NCI-H526 (cell line): ENCODE results near the gene CDH4.
"Not testable (repeated sequence)": the region's sequence is repeated elsewhere in the genome, so short reads cannot be mapped to it uniquely, and the experiment has no call there.

ENCODE experiments used
- DNase-seq, 2 experiments: peaks; one replicate each; lab custom pipeline; 2025; lab: John Stamatoyannopoulos, UW

CDH4 gene

GRCh38 chr20:61845233-61845671 is 593.2 kb downstream of the CDH4 start:
- no peak for DNase-seq

DNA sequence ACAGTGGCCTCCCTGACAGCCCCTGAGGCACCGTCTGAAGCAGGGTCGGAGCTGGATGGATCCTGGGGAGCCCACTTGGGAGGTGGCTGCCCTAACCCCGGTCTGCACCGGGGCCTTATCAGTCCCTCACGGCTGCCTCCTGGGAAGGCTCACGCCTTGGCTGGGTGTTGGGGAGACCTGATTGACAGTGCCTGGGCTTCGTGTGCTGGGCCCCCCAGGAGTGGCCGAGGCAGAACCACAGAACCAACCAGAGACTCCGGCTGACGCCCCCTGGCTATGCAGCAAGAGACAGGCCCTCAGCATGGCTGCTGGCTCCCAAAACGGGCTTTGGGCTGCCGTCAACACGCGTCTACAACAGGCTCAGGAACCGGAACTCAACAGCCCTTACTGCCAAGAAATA is 594.0 kb downstream of the CDH4 start:
- no peak for DNase-seq

DNA sequence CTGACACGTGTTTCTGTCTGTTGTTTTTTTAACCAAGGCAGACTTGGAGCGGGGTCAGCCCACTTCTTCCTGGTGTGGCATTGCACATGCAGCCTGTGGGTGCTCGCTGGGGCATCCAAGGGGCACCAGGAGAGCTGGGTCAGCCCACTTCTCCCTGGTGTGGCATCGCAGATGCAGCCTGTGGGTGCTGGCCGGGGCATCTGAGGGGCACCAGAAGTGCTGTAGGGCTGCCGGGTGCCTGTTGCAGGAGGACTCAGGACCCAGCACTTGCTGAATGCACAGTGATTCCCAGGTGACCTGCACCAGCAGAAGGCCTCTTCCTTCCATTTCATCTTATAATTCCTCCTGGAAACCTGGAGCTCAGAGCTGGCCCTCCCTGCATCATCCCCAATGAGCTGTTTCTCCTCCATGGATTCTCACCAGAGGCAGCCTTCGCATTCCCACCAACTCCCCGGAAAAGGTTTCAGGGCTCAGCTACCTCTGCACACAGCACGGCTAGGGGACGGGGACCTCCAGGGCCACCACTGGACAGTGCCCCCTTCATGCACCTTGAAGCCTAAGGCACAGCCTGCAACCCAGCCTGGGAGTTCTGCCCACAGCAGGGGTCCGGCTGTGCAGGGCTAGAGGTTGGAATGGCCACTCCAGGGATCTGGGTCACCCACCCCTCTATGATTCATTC is 594.8 kb downstream of the CDH4 start:
- DNase-seq = no peak

- no peak for DNase-seq
These were observed 595.3 kb downstream of the CDH4 start for GRCh38 chr20:61847420-61847748.

DNA sequence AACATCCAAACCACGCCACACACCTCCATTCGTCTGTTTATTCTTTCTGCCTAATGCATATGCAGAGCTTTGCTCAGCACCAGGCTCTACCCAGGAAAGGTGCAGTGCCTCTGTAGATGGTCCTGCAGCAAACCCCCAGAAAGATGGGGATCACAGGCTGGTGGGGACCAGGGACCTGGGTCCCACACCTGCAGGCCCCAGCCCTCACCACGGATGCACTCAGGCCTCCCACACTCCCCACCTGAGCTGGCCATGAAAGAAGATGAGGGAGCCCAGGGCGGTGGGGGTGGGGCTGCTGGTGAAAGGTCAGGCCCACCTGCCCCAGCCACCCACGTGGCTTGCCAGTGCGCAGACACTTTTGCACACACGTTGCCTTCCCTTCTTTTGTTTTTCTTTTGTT is 595.9 kb downstream of the CDH4 start:
- DNase-seq = no peak

- no peak for DNase-seq
These were observed 596.8 kb downstream of the CDH4 start for GRCh38 chr20:61848851-61849250.

- DNase-seq = no peak
These were observed 597.3 kb downstream of the CDH4 start for GRCh38 chr20:61849376-61849775.

DNA sequence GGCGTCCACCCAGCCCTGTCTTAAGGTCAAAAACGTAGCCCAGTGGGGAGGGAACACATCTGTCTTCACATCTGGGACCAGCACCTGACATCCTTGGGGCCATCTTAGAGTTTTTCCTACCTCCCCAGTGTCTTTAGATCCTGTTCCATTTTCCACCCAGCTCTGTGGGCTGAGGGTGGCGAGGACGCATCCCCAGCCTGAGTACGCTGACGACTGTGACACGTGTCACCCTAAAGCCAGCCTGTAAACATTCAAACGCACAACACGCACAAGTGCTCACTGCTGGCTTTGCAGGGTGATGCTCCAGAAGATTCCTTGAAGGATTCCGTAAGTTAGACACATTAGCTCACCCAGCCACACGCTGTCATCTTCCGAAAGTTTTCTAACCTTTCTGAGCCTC is 597.8 kb downstream of the CDH4 start:
- DNase-seq = no peak

GRCh38 chr20:61850457-61850856 is 598.4 kb downstream of the CDH4 start:
- DNase-seq = no peak

- no peak for DNase-seq
These were observed 599.2 kb downstream of the CDH4 start for GRCh38 chr20:61850926-61851900.

DNA sequence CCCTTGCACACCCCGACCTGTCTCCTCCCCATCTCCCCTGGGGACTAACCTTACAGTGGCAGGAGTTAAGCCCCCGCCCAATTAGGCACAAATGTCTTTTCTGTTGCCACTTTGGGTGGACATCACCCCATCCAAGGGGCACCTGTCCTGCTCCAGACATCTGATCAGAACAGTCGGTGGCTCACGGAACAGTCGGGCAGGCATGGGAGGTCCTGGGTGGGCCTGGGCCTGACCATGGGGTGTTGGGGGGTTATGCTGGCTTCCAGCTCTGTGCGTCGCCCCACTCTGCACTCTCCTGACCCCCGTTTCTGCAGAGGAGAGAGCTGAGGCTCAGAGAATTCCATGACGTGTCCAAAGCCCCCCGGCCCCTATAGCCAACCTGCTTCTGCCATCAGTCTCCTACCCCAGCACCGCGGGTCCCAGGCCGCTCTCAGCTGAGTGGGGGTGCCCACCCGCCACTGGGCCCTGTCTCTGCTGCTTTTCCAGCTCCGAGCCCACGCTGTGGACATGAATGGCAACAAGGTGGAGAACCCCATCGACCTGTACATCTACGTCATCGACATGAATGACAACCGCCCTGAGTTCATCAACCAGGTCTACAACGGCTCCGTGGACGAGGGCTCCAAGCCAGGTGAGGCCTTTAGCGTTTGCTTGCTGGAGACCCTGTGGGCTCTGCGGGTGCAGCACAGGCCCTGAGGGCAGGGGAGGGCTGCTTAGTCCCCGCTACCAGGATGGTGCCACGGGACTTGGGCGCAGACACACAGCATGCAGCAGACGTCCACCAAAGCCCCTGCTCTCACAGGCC is 600.4 kb downstream of the CDH4 start:
- no peak for DNase-seq

GRCh38 chr20:61853073-61854005 is 601.3 kb downstream of the CDH4 start:
- no peak for DNase-seq

- not testable (repeated sequence) for DNase-seq
These were observed 602.5 kb downstream of the CDH4 start for GRCh38 chr20:61854538-61854937.

DNA sequence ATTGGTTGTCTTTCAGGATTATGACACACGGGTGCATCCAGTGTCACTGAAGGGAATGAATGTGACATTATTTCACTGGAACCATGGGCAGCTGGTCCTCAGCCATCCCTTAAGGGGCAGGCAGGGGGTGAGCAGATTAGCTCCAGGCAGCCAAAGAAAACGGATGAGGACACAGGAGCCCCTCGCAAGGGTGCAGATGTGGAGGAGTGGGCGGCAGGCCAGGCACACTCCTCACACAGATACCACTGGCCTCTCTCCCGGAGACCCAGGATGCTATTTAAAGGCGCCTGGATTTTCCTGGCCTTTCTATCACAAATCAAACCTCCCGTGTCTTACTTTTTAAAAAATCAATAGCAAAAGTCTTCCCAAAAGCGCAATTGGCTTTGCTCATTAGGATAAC is 603.2 kb downstream of the CDH4 start:
- no peak for DNase-seq

DNA sequence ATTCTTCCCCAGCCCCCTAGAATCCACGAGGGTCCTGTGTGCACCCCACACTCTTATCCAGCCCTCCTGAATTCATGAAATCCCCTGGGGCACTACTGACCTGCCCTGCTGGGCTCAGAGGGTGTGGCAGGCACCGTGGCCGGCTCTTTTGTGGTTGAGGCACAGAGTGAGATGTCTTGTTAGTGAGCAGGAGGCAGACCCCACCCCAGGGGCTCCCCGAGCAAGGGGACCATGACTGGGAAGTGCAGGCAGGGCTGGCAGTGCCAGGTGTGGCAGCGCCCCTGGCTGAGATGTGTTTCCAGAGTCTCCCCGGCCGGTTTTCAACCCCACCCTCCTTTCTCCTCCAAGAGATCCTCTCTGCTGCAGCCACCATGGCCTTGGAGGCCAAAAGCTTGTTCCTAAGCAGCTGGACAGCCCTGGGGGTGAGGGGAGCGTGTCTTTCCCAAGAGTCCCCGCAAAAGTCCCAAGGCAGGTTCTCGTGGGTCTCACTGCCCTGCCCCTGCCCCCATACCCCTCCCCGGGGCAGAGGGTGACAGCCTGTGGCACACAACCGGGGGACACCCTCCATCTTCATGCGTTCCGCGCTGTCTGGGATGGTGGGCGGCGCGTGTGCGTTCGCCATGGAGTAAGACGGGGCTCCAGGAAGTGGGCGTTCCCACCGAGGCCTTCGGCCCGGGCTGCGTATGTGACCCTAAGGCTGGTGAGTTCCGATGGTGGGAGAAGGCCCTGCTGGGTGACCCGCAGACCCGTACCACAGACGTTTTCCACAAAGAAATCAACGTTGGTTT is 604.8 kb downstream of the CDH4 start:
- DNase-seq = no peak

DNA sequence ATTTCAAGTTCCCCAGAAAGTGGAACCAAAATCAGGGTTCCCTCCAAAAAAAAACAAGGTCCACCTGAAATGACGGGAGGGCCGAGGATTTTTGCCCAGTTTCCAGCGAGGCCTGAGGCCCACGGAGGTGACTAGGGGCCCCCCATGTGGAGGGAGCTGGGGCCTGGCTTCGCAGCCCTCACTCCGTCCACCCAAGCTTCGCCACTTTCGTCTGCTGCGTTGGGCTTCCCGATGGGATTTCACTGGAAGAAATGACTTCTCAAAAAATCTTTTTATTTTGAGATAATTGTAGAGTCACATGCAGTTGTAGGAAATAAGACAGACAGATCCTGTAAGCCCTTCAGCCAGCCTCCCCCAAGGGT is 605.3 kb downstream of the CDH4 start:
- DNase-seq = no peak

DNA sequence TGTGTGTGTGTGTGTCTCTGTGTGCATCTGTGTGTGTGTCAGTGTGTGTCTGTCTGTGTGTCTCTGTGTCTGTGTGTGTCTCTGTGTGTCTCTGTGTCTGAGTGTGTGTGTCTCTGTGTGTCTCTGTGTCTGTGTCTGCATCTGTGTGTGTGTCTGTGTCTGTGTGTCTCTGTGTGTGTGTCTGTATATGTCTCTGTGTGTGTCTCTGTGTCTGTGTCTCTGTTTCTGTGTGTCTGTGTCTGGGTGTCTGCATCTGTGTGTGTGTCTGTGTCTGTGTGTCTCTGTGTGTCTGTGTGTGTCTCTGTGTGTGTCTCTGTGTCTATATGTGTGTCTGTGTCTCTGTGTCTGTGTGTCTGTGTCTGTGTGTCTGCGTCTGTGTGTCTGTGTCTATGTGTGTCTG is 605.8 kb downstream of the CDH4 start:
- no peak for DNase-seq

DNA sequence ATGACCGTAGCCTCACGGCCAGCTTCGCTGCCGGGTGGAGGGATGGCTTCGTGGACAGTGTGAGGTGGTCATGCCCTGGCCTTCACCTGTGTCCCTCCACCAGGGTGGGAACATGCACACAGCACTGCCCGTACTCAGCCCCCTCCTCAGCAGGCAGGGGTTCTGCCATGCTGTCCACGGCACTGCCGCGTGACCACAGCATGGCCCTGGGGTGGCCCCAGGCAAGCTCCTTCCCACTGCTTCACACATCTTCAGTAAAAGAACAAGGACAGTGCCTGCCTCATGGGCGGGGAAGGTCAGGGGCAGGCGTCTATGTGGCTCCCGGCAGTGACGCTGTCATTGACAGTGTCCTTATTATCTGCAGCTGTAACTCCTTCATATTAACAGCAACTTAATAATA is 607.7 kb downstream of the CDH4 start:
- DNase-seq = no peak

- DNase-seq = no peak
These were observed 608.4 kb downstream of the CDH4 start for GRCh38 chr20:61860260-61860987.
